Breast epithelium (tissue), 3 donors: ENCODE results near the gene SELENOH.
"Not testable (repeated sequence)": the region's sequence is repeated elsewhere in the genome, so short reads cannot be mapped to it uniquely, and the experiment has no call there.

Source experiments
- CTCF ChIP-seq, 3 donors: fragments of 450-650 bp; IDR thresholded peaks; one replicate each; pipeline ENCODE4 v1.5.1; 2016 to 2017; ENCODE audit warnings: antibody characterized with exemption in 3 of 3, mild to moderate bottlenecking in 3 of 3, moderate library complexity in 3 of 3
- POLR2A ChIP-seq: fragments of 450-650 bp; IDR thresholded peaks from one replicate; pipeline ENCODE4 v1.6.1; 2016; ENCODE audit warnings: antibody characterized with exemption, mild to moderate bottlenecking, moderate library complexity
- POLR2AphosphoS5 ChIP-seq, 3 donors: sonication (generic); formaldehyde crosslinking; IDR thresholded peaks; one replicate each; pipeline ENCODE4 v1.6.1; 2017; ENCODE audit warnings: antibody characterized with exemption in 3 of 3

GRCh38 chr11:57705432-57705831, 35.9 kb upstream of the SELENOH start:
- TF ChIP-seq POLR2A; CTCF (IDR thresholded peaks at IDR 0.05); POLR2AphosphoS5 (IDR thresholded peaks at IDR 0.05): not testable (repeated sequence)
